ENCODE data around the gene CCL21. TPM values are rescaled to one million over a fixed set of nuclear protein-coding genes. Genes with fewer than 3 reads are reported as not detected.

CCL21 gene
- total and polyA plus RNA-seq, 10 of the 15 experiments (the other 5 are each of a cell fraction or from before 2014, with no cell fraction given) = 0.26 TPM; not detected in 9

GRCh38 chr9:34691936-34692315, 18.0 kb downstream of the CCL21 start:
- CTCF ChIA-PET = interaction anchor here (0.8 to 1.6 kb wide), 2 partner anchors 10 to 208 kb away, joined by 3 to 7 read pairs; no protein-coding TSS in a partner anchor

GRCh38 chr9:34690983-34691935, 18.7 kb downstream of the CCL21 start, which contains the start of gene CCL19:
CCL19 (minus strand) TSS chr9:34691276; CDS start chr9:34691139, 137 bp downstream.
- Histone ChIP-seq H3K9me3 (replicated peaks; ENCODE audit: control insufficient read depth, insufficient read depth, low read length) (no peaks in the 10 kb centered on the region), H3K4me3 (no peak within 1 kb of the TSS), H3K4me1 (ENCODE audit: control insufficient read depth, insufficient read depth, low read length) (peaks cover 16% of the 10 kb centered on the region), H3K27ac (ENCODE audit: control insufficient read depth, insufficient read depth) (no peak within 1 kb of the TSS), H4K20me1 (ENCODE audit: control insufficient read depth, insufficient read depth) (no peaks in the 10 kb centered on the region), H3K36me3 (ENCODE audit: control insufficient read depth in 2 of 2, insufficient read depth in 2 of 2, low read length in 1 of 2) (no peaks in the 10 kb centered on the region), H3K27me3 (replicated peaks in 1 of 2; ENCODE audit: control insufficient read depth in 2 of 2, insufficient read depth in 2 of 2, low read length in 1 of 2) (no peaks in the 10 kb centered on the region; a peak in 2 of 4 replicates), H3K9ac (ENCODE audit: control insufficient read depth, insufficient read depth, low read length) (no peak within 1 kb of the TSS), H3K79me2 (ENCODE audit: control insufficient read depth, insufficient read depth, low read length) (no peaks in the 10 kb centered on the region), H2AFZ (ENCODE audit: control insufficient read depth, low read depth, low read length) (no peak within 1 kb of the TSS), H3K4me2 (ENCODE audit: control insufficient read depth, insufficient read depth) (peak within 1 kb of the TSS; percentile 31; the same call in 1 of the 2 replicates)
- no peak for ATAC-seq
- 16% methylated on average over 6 of the region's 6 CpGs for WGBS (ENCODE audit: insufficient coverage, insufficient replicate concordance, low lambda C conversion rate, missing lambda C conversion rate)
- SMC1A ChIA-PET (ENCODE audit: uncharacterized antibody, unreplicated experiment) = no interaction called here
- no peak for FAIRE-seq
- POLR2A ChIA-PET = no interaction called here
- no TSS peak for BruUV-seq (replicated peaks)
- DNase-seq (ENCODE audit: low read depth, low spot score) = no peak
- in situ Hi-C loops (cut with MboI) (no loop called here), intact Hi-C loops (cut with micrococcal nuclease; ENCODE audit: unreplicated experiment) (no loop called here)
- RAD21 ChIA-PET (ENCODE audit: unreplicated experiment) = no interaction called here
- CTCF ChIA-PET = interaction anchor here (1.0 to 1.6 kb wide), 2 partner anchors 9 to 11 kb away, joined by 3 to 7 read pairs; no protein-coding TSS in a partner anchor
- no peak for TF ChIP-seq TCF12 (IDR thresholded peaks at IDR 0.05; ENCODE audit: low read depth, low read length)
- TF ChIP-seq SMAD5 (IDR thresholded peaks at IDR 0.05; ENCODE audit: low read depth) = no peak
- no peak for TF ChIP-seq SIX5 (IDR thresholded peaks at IDR 0.05; ENCODE audit: low read depth, low read length, severe bottlenecking)
- no peak for TF ChIP-seq IRF3 (IDR thresholded peaks at IDR 0.05)
- no peak for TF ChIP-seq IRF5 (IDR thresholded peaks at IDR 0.05; ENCODE audit: borderline replicate concordance)
- no peak for TF ChIP-seq ZBTB40 (IDR thresholded peaks at IDR 0.05; ENCODE audit: borderline replicate concordance)

More at GRCh38 chr9:34691936-34692315, 18.0 kb downstream of the CCL21 start:
- 41% methylated on average over 5 of the region's 5 CpGs for whole genome bisulfite sequencing (ENCODE audit: insufficient coverage, insufficient replicate concordance, low lambda C conversion rate, missing lambda C conversion rate)
- ChIA-PET RAD21 (ENCODE audit: unreplicated experiment) (no interaction called here), SMC1A (ENCODE audit: uncharacterized antibody, unreplicated experiment) (no interaction called here), POLR2A (no interaction called here)
- intact Hi-C loops (cut with micrococcal nuclease; ENCODE audit: unreplicated experiment) = no loop called here
- BruUV-seq (replicated peaks) = no TSS peak
- TF ChIP-seq MTA2 (IDR thresholded peaks at IDR 0.05; ENCODE audit: low read depth) (no peak), SREBF2 (IDR thresholded peaks at IDR 0.05; ENCODE audit: low read length) (no peak), NFIC (IDR thresholded peaks at IDR 0.05; ENCODE audit: low read depth, low read length) (no peak)
- H3K9ac ChIP-seq (ENCODE audit: control insufficient read depth, insufficient read depth, low read length) = no peak overlapping the region
- DNase-seq (ENCODE audit: low read depth, low spot score) (no peak), ATAC-seq (no peak), FAIRE-seq (no peak)
- H3K4me2 ChIP-seq (ENCODE audit: control insufficient read depth, insufficient read depth) = no peak overlapping the region
- no peaks in the 10 kb centered on the region for H3K79me2 ChIP-seq (ENCODE audit: control insufficient read depth, insufficient read depth, low read length)
- H3K4me1 ChIP-seq (ENCODE audit: control insufficient read depth, insufficient read depth, low read length) = peaks cover 12% of the 10 kb centered on the region
- H3K4me3 ChIP-seq = no peak overlapping the region
- H4K20me1 ChIP-seq (ENCODE audit: control insufficient read depth, insufficient read depth) = no peaks in the 10 kb centered on the region
- in situ Hi-C loops (cut with MboI) = no loop called here
- H3K27me3 ChIP-seq (replicated peaks in 1 of 2; ENCODE audit: control insufficient read depth in 2 of 2, insufficient read depth in 2 of 2, low read length in 1 of 2) = no peaks in the 10 kb centered on the region; a peak in 2 of 4 replicates
- H2AFZ ChIP-seq (ENCODE audit: control insufficient read depth, low read depth, low read length) = no peak overlapping the region
- no peaks in the 10 kb centered on the region for H3K9me3 ChIP-seq (replicated peaks; ENCODE audit: control insufficient read depth, insufficient read depth, low read length)
- no peak overlapping the region for H3K27ac ChIP-seq (ENCODE audit: control insufficient read depth, insufficient read depth)
- no peaks in the 10 kb centered on the region for H3K36me3 ChIP-seq (ENCODE audit: control insufficient read depth in 2 of 2, insufficient read depth in 2 of 2, low read length in 1 of 2)
